Stomach (tissue), 9 donors: ENCODE data around the gene GPNMB. TPM values are rescaled to one million over a fixed set of nuclear protein-coding genes. Genes with fewer than 3 reads are reported as not detected.
A peak's percentile ranks its signal among the peaks of the same experiment; 100 is the strongest.

Experiments used
- DNase-seq, 2 donors: peaks; one replicate each; pipeline versions ENCODE4 v3.0.0 to v3.0.0-alpha.2; 2013 to 2019
- H3K27ac ChIP-seq, 5 donors: fragments of 200-600 bp in 4 of 5; sonication (generic) in 4 of 5; one replicate each; pipeline ENCODE4 v1.5.1; 2013 to 2019; ENCODE audit warnings: mild to moderate bottlenecking in 1 of 5, moderate library complexity in 1 of 5
- H3K27me3 ChIP-seq, 3 donors: fragments of 200-600 bp; sonication (generic); one replicate each; pipeline ENCODE4 v1.5.1; 2017 to 2019; ENCODE audit warnings: mixed run types in 1 of 3
- H3K36me3 ChIP-seq, 4 donors: fragments of 200-600 bp; sonication (generic); 1 replicate in 3 of 4; 2 replicates in 1 of 4; pipeline ENCODE4 v1.5.1; 2016 to 2019
- H3K4me1 ChIP-seq, 4 donors: fragments of 200-600 bp; sonication (generic); one replicate each; pipeline ENCODE4 v1.5.1; 2016 to 2019
- H3K4me3 ChIP-seq, 4 donors: fragments of 200-600 bp; sonication (generic) in 3 of 4; one replicate each; pipeline ENCODE4 v1.5.1; 2016 to 2019; ENCODE audit warnings: mild to moderate bottlenecking in 1 of 4
- H3K9me3 ChIP-seq, 4 donors: fragments of 200-600 bp; sonication (generic); one replicate each; pipeline ENCODE4 v1.5.1; 2016 to 2019
- EP300 ChIP-seq: sonication (generic); formaldehyde crosslinking; IDR thresholded peaks from one replicate; pipeline ENCODE4 v1.6.1; 2017; ENCODE audit warnings: antibody characterized with exemption
- POLR2A ChIP-seq, 4 donors: fragments of 450-650 bp; IDR thresholded peaks; one replicate each; pipeline ENCODE4 v1.6.1; 2016; ENCODE audit warnings: antibody characterized with exemption in 4 of 4, control low read depth in 2 of 4, mild to moderate bottlenecking in 1 of 4, moderate library complexity in 1 of 4
- POLR2AphosphoS5 ChIP-seq, 3 donors: sonication (generic); formaldehyde crosslinking; IDR thresholded peaks; one replicate each; pipeline ENCODE4 v1.6.1; 2016; ENCODE audit warnings: antibody characterized with exemption in 3 of 3
- WGBS, 5 donors: extraction: QIAGEN DNeasy Blood & Tissue Kit in 3 of 5; methylation state at CpG; one replicate each; pipeline versions ENCODE4 v1.1.5 to v1.1.7; 2013 to 2018; 5-methylcytosine and 5-hydroxymethylcytosine counted together
- intact Hi-C: fragments of 100-400 bp; cut with DNase I; formaldehyde crosslinking; loops from one replicate; pipeline ENCODE4 v1.15.1; 2023; ENCODE audit warnings: low total_unique reads
- polyA plus RNA-seq, 3 donors: library from polyadenylated mRNA; stranded (reverse); fragments of 200-250 nt; gene quantifications; one replicate each; pipeline ENCODE4 v1.2.3, GENCODE V29; 2013
- total RNA-seq, 5 donors: library from RNA; depleted of rRNA; stranded (reverse); fragments of >200 nt; gene quantifications; one replicate each; pipeline versions ENCODE4 v1.1.0 to v1.2.3, GENCODE V29; 2014 to 2016
- TF ChIP-seq, protein P1 (sequence below), 7 experiments: fragments of 450-650 bp in 4 of 7; fragments of 200-600 bp in 3 of 7; sonication (generic) in 3 of 7; IDR thresholded peaks; one replicate each; pipeline ENCODE4 v1.5.1; 2016 to 2019; ENCODE audit warnings: antibody characterized with exemption in 7 of 7, control low read depth in 2 of 7, mild to moderate bottlenecking in 1 of 7
- donor health status: healthy with polysubstance abuse.
- donor health status: Bipolar disorder and iron deficiency.
- donor health status: healthy.

Gene GPNMB
- total and polyA plus RNA-seq, 8 donors: 6.1 to 32.7 (median 24.0) TPM

GRCh38 chr7:23268167-23268566 lies 21.6 kb downstream of the GPNMB start:
- peaks cover 0 to 15% (median 3%) of the 10 kb centered on the region in 4 donors for H3K36me3 ChIP-seq
- WGBS, 5 donors: 93 to 99% (median 97%) methylated on average over 2 of the region's 2 CpGs
- TF ChIP-seq POLR2AphosphoS5 (IDR thresholded peaks at IDR 0.05) (no peak), POLR2A (IDR thresholded peaks at IDR 0.05) (no peak)
- intact Hi-C loops: no loop called here
- H3K4me3 ChIP-seq: no peak overlapping the region
- no peaks in the 10 kb centered on the region for H3K9me3 ChIP-seq
- no peak for DNase-seq
- H3K27me3 ChIP-seq: peaks cover 0 to 11% (median 0%) of the 10 kb centered on the region in 3 donors
- no peak overlapping the region for H3K27ac ChIP-seq
- peaks cover 0 to 6% (median 2%) of the 10 kb centered on the region in 4 donors for H3K4me1 ChIP-seq

DNA sequence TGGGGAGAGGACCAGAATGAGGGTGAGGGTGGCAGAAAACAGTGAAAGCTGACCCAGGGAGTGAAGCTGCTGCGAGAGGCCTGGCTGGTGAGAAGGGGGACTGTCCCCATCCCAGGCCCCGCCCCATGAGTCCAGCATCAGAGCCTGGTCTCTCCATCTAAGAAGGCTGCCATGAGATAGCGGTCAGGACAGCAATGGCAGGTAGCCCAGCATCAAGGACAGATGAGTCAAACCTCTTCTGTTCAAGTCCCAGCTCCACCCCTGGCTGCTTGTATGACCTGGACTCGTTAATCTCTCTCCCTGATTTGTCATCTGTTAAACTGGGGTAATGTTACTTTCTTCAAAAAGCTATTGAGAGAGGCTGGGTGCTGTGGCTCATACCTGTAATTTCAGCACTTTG lies 22.2 kb downstream of the GPNMB start:
- H3K36me3 ChIP-seq: peaks cover 0 to 15% (median 3%) of the 10 kb centered on the region in 4 donors
- 75 to 86% (median 81%) methylated on average over 4 of the region's 4 CpGs for WGBS, 5 donors
- H3K27me3 ChIP-seq: peaks cover 0 to 11% (median 0%) of the 10 kb centered on the region in 3 donors
- intact Hi-C loops: no loop called here
- no peak for DNase-seq
- no peaks in the 10 kb centered on the region for H3K9me3 ChIP-seq
- H3K4me1 ChIP-seq: peaks cover 0 to 12% (median 5%) of the 10 kb centered on the region in 4 donors
- TF ChIP-seq EP300: no peak
- H3K27ac ChIP-seq: no peak overlapping the region
- H3K4me3 ChIP-seq: no peak overlapping the region

GRCh38 chr7:23272275-23272674 lies 25.7 kb downstream of the GPNMB start:
- DNase-seq: no peak
- no peak overlapping the region for H3K27ac ChIP-seq
- peaks cover 0 to 3% (median 0%) of the 10 kb centered on the region in 3 donors for H3K27me3 ChIP-seq
- WGBS, 5 donors: 88 to 92% (median 91%) methylated on average over 2 of the region's 2 CpGs
- H3K9me3 ChIP-seq: no peaks in the 10 kb centered on the region
- H3K4me1 ChIP-seq: peaks cover 0 to 12% (median 5%) of the 10 kb centered on the region in 4 donors
- no peak overlapping the region for H3K4me3 ChIP-seq
- no peak for TF ChIP-seq POLR2A (IDR thresholded peaks at IDR 0.05)
- TF ChIP-seq, protein P1, sequence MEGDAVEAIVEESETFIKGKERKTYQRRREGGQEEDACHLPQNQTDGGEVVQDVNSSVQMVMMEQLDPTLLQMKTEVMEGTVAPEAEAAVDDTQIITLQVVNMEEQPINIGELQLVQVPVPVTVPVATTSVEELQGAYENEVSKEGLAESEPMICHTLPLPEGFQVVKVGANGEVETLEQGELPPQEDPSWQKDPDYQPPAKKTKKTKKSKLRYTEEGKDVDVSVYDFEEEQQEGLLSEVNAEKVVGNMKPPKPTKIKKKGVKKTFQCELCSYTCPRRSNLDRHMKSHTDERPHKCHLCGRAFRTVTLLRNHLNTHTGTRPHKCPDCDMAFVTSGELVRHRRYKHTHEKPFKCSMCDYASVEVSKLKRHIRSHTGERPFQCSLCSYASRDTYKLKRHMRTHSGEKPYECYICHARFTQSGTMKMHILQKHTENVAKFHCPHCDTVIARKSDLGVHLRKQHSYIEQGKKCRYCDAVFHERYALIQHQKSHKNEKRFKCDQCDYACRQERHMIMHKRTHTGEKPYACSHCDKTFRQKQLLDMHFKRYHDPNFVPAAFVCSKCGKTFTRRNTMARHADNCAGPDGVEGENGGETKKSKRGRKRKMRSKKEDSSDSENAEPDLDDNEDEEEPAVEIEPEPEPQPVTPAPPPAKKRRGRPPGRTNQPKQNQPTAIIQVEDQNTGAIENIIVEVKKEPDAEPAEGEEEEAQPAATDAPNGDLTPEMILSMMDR (IDR thresholded peaks at IDR 0.05): no peak
- no peak for TF ChIP-seq POLR2AphosphoS5 (IDR thresholded peaks at IDR 0.05)
- TF ChIP-seq EP300: no peak
- intact Hi-C loops: no loop called here
- H3K36me3 ChIP-seq: peaks cover 0 to 6% (median 0%) of the 10 kb centered on the region in 4 donors

- peaks cover 0 to 12% (median 5%) of the 10 kb centered on the region in 4 donors for H3K4me1 ChIP-seq
- DNase-seq: peak; percentile 97 to 98
- H3K9me3 ChIP-seq: no peaks in the 10 kb centered on the region
- H3K36me3 ChIP-seq: peaks cover 0 to 6% (median 0%) of the 10 kb centered on the region in 4 donors
- H3K27me3 ChIP-seq: peaks cover 0 to 3% (median 0%) of the 10 kb centered on the region in 3 donors
- TF ChIP-seq POLR2AphosphoS5 (IDR thresholded peaks at IDR 0.05): peak in 2 of 3 donors; percentile 54 to 84
- TF ChIP-seq, protein P1 (IDR thresholded peaks at IDR 0.05): peak in 5 of 7 experiments; percentile 42 to 77 (median 66)
- no peak for TF ChIP-seq POLR2A (IDR thresholded peaks at IDR 0.05)
- TF ChIP-seq EP300: no peak
- intact Hi-C loops: no loop called here
- no peak overlapping the region for H3K27ac ChIP-seq
- 3 to 7% (median 5%) methylated on average over 11 of the region's 11 CpGs for WGBS, 5 donors
- H3K4me3 ChIP-seq: no peak overlapping the region
Observed at GRCh38 chr7:23273141-23273599, 26.6 kb downstream of the GPNMB start.

- Histone ChIP-seq H3K36me3 (no peaks in the 10 kb centered on the region), H3K4me1 (peaks cover 0 to 12% (median 5%) of the 10 kb centered on the region in 4 donors), H3K4me3 (no peak overlapping the region), H3K9me3 (no peaks in the 10 kb centered on the region), H3K27me3 (peaks cover 0 to 3% (median 0%) of the 10 kb centered on the region in 3 donors), H3K27ac (no peak overlapping the region)
- TF ChIP-seq, protein P1 (IDR thresholded peaks at IDR 0.05): no peak
- TF ChIP-seq POLR2AphosphoS5 (IDR thresholded peaks at IDR 0.05) (no peak), EP300 (no peak), POLR2A (IDR thresholded peaks at IDR 0.05) (no peak)
- 75 to 81% (median 79%) methylated on average over 5 of the region's 5 CpGs for WGBS, 5 donors
- DNase-seq: no peak
- intact Hi-C loops: no loop called here
Observed at GRCh38 chr7:23275912-23276311, 29.3 kb downstream of the GPNMB start.
